GM23338 (cell line): ENCODE measurements around the gene RNLS. TPM values are rescaled to one million over a fixed set of nuclear protein-coding genes. Genes with fewer than 3 reads are reported as not detected.

Experiments used
- ATAC-seq: fragments of 200-7000 bp; cut with Tn5 transposase; 3 replicates; pipeline ENCODE4 v1.9.1; 2020
- DNase-seq: peaks from one replicate; pipeline ENCODE4 v3.0.0-alpha.2; 2015; ENCODE audit warnings: low spot score
- H2AFZ ChIP-seq: fragments of 200-600 bp; sonication (generic); 2 replicates; pipeline ENCODE4 v1.8.0; 2016; ENCODE audit warnings: antibody characterized with exemption, mild to moderate bottlenecking, moderate library complexity
- H3F3A ChIP-seq: fragments of 200-600 bp; sonication (generic); replicated peaks from 2 replicates; pipeline ENCODE4 v1.8.0; 2017; ENCODE audit warnings: antibody characterized with exemption, mixed run types, low read depth
- H3K27ac ChIP-seq: fragments of 200-600 bp; sonication (generic); 2 replicates; pipeline ENCODE4 v1.6.1; 2016; ENCODE audit warnings: low read depth
- H3K27me3 ChIP-seq: fragments of 200-600 bp; sonication (generic); 2 replicates; pipeline ENCODE4 v1.8.0; 2016; ENCODE audit warnings: mild to moderate bottlenecking, mixed run types, moderate library complexity; ENCODE audit not compliant: insufficient read depth
- H3K36me3 ChIP-seq: fragments of 200-600 bp; sonication (generic); 2 replicates; pipeline ENCODE4 v1.8.0; 2016; ENCODE audit warnings: mild to moderate bottlenecking; ENCODE audit not compliant: insufficient read depth
- H3K4me1 ChIP-seq: fragments of 200-600 bp; sonication (generic); 2 replicates; pipeline ENCODE4 v1.8.0; 2016; ENCODE audit warnings: mild to moderate bottlenecking, moderate library complexity; ENCODE audit not compliant: insufficient read depth
- H3K4me2 ChIP-seq: fragments of 200-600 bp; sonication (generic); 2 replicates; pipeline ENCODE4 v1.7.1; 2017; ENCODE audit warnings: mixed run types
- H3K4me3 ChIP-seq: fragments of 200-600 bp; sonication (generic); 2 replicates; pipeline ENCODE4 v1.6.1; 2016; ENCODE audit warnings: mixed run types
- H3K79me2 ChIP-seq: fragments of 200-600 bp; sonication (generic); replicated peaks from 2 replicates; pipeline ENCODE4 v1.8.0; 2017; ENCODE audit warnings: mild to moderate bottlenecking; ENCODE audit not compliant: insufficient read depth
- H3K9me2 ChIP-seq: fragments of 200-600 bp; sonication (generic); 2 replicates; pipeline ENCODE4 v1.8.0; 2017; ENCODE audit not compliant: insufficient read depth
- H4K20me1 ChIP-seq: fragments of 200-600 bp; sonication (generic); replicated peaks from 2 replicates; pipeline ENCODE4 v1.8.0; 2017; ENCODE audit warnings: mild to moderate bottlenecking; ENCODE audit not compliant: insufficient read depth
- H3K27ac Mint-ChIP-seq: 2 replicates; pipeline ENCODE4 v1.8.0; 2020; ENCODE audit warnings: inconsistent platforms, mild to moderate bottlenecking, moderate library complexity, mixed read lengths
- H3K27me3 Mint-ChIP-seq: 3 replicates; pipeline ENCODE4 v1.8.0; 2022; ENCODE audit warnings: low read depth, mild to moderate bottlenecking, moderate library complexity, mixed read lengths, inconsistent platforms; ENCODE audit not compliant: insufficient read depth, poor library complexity
- H3K36me3 Mint-ChIP-seq: 3 replicates; pipeline ENCODE4 v1.8.0; 2021; ENCODE audit warnings: low read depth, mild to moderate bottlenecking, inconsistent platforms, moderate library complexity, mixed read lengths
- H3K4me1 Mint-ChIP-seq: 3 replicates; pipeline ENCODE4 v1.8.0; 2020; ENCODE audit warnings: mild to moderate bottlenecking, inconsistent platforms, mixed read lengths
- H3K4me3 Mint-ChIP-seq: 3 replicates; pipeline ENCODE4 v1.8.0; 2021; ENCODE audit warnings: moderate library complexity, mild to moderate bottlenecking, inconsistent platforms, mixed read lengths
- H3K9me3 Mint-ChIP-seq: 3 replicates; pipeline ENCODE4 v1.8.0; 2020; ENCODE audit warnings: moderate library complexity, mild to moderate bottlenecking, inconsistent platforms, mixed read lengths
- CREB1 ChIP-seq: fragments of 250-450 bp; sonication (Bioruptor Pico); IDR thresholded peaks from 2 replicates; pipeline ENCODE4 v1.5.0; 2020; ENCODE audit warnings: low read depth, mild to moderate bottlenecking, moderate library complexity
- CTCF ChIP-seq, 2 experiments: fragments of 200-600 bp in 1 of 2; sonication (generic) in 1 of 2; conservative IDR thresholded peaks; 2 replicates each; pipeline versions ENCODE4 v1.5.1 to v1.6.1; 2016 to 2017; ENCODE audit warnings: antibody characterized with exemption in 2 of 2, low read depth in 2 of 2, mild to moderate bottlenecking in 2 of 2, moderate library complexity in 1 of 2
- ETS1 ChIP-seq: IDR thresholded peaks from 2 replicates; pipeline ENCODE4 v1.6.1; 2016; ENCODE audit warnings: antibody characterized with exemption
- EZH2 ChIP-seq: fragments of 200-600 bp; sonication (generic); IDR thresholded peaks from one replicate; pipeline ENCODE4 v1.8.0; 2017; ENCODE audit warnings: antibody characterized with exemption, mild to moderate bottlenecking, low read depth; ENCODE audit not compliant: unreplicated experiment
- EZH2phosphoT487 ChIP-seq: fragments of 200-600 bp; sonication (generic); IDR thresholded peaks from one replicate; pipeline ENCODE4 v1.8.1; 2018; ENCODE audit warnings: antibody characterized with exemption; ENCODE audit not compliant: unreplicated experiment
- JUNB ChIP-seq: IDR thresholded peaks from one replicate; pipeline ENCODE4 v1.6.1; 2016; ENCODE audit warnings: antibody characterized with exemption; ENCODE audit not compliant: unreplicated experiment
- NANOG ChIP-seq: IDR thresholded peaks from 2 replicates; pipeline ENCODE4 v1.6.1; 2016; ENCODE audit warnings: antibody characterized with exemption, borderline replicate concordance
- POLR2AphosphoS5 ChIP-seq: IDR thresholded peaks from 2 replicates; pipeline ENCODE4 v1.6.1; 2016; ENCODE audit warnings: antibody characterized with exemption, low read depth
- REST ChIP-seq: IDR thresholded peaks from one replicate; pipeline ENCODE4 v1.6.1; 2018; ENCODE audit warnings: antibody characterized with exemption; ENCODE audit not compliant: unreplicated experiment
- STAT1 ChIP-seq: IDR thresholded peaks from one replicate; pipeline ENCODE4 v1.6.1; 2016; ENCODE audit warnings: antibody characterized with exemption; ENCODE audit not compliant: unreplicated experiment
- ZNF114 ChIP-seq: fragments of 250-450 bp; sonication (Bioruptor Pico); IDR thresholded peaks from 2 replicates; pipeline ENCODE4 v1.5.0; 2020; ENCODE audit warnings: mild to moderate bottlenecking, moderate library complexity
- ZNF331 ChIP-seq: fragments of 250-450 bp; sonication (Bioruptor Pico); IDR thresholded peaks from 2 replicates; pipeline ENCODE4 v1.5.0; 2020; ENCODE audit warnings: low read depth, mild to moderate bottlenecking, moderate library complexity
- ZNF462 ChIP-seq: fragments of 250-450 bp; sonication (Bioruptor Pico); IDR thresholded peaks from 2 replicates; pipeline ENCODE4 v1.5.0; 2020; ENCODE audit warnings: mild to moderate bottlenecking, moderate library complexity
- polyA plus RNA-seq: library from polyadenylated mRNA; unstranded; fragments of >200 nt; fragmentation: Nextera tagmentation; extraction: Ambion mirVana; gene quantifications from 2 replicates; pipeline ENCODE4 v1.2.1, GENCODE V29; 2016
- total RNA-seq: library from RNA; depleted of rRNA; stranded (reverse); fragments of >200 nt; shearing (Covaris generic); gene quantifications from 2 replicates; pipeline ENCODE4 v1.2.3, GENCODE V29; 2014

RNLS gene
- total and polyA plus RNA-seq, 2 experiments from 2014 or later: 8.8 to 15.2 TPM

- no peaks in the 10 kb centered on the region for H3K9me3 Mint-ChIP-seq
- Histone ChIP-seq H3K27me3 (no peaks in the 10 kb centered on the region), H4K20me1 (no peaks in the 10 kb centered on the region), H2AFZ (no peak overlapping the region), H3K36me3 (no peaks in the 10 kb centered on the region), H3K79me2 (no peaks in the 10 kb centered on the region), H3K27ac (no peak overlapping the region), H3K4me2 (no peak overlapping the region), H3K9me2 (no peaks in the 10 kb centered on the region), H3K4me3 (no peak overlapping the region), H3F3A (no peaks in the 10 kb centered on the region), H3K4me1 (no peaks in the 10 kb centered on the region; the same call in 1 of the 2 replicates)
- H3K4me1 Mint-ChIP-seq: peaks cover 4% of the 10 kb centered on the region
- H3K27me3 Mint-ChIP-seq: peaks cover 3% of the 10 kb centered on the region
- H3K36me3 Mint-ChIP-seq: no peaks in the 10 kb centered on the region
- no peak for TF ChIP-seq CTCF (conservative IDR thresholded peaks at IDR 0.05; ENCODE audit: low read depth in 2 of 2)
- no peak for TF ChIP-seq ZNF462 (CRISPR knock-in tag)
- TF ChIP-seq NANOG: no peak
- TF ChIP-seq ZNF114: no peak
- no peak for TF ChIP-seq ETS1
- no peak for TF ChIP-seq EZH2
- no peak for TF ChIP-seq CREB1
- TF ChIP-seq JUNB: no peak
- no peak for TF ChIP-seq ZNF331 (CRISPR knock-in tag)
- no peak for TF ChIP-seq REST
- no peak for TF ChIP-seq EZH2phosphoT487
- TF ChIP-seq STAT1: no peak
- TF ChIP-seq POLR2AphosphoS5: no peak
- ATAC-seq (no peak), DNase-seq (no peak)
- no peak overlapping the region for H3K4me3 Mint-ChIP-seq
- H3K27ac Mint-ChIP-seq: no peak overlapping the region
Measured at GRCh38 chr10:88540351-88540750, 42.8 kb downstream of the RNLS start.
